Measurements from ENCODE around the gene RSL1D1. TPM values are rescaled to one million over a fixed set of nuclear protein-coding genes. Genes with fewer than 3 reads are reported as not detected.

Gene RSL1D1
- 195 and 198 TPM in 2 replicates for total RNA-seq

- intact Hi-C loops (cut with micrococcal nuclease): loop anchor here (1.0 to 10.0 kb wide), 6 partner anchors 54 to 907 kb away; partner anchors contain the start of genes CLEC16A, DEXI, SNX29 and TXNDC11
Observed at GRCh38 chr16:11851294-11852091, at the start of gene RSL1D1. Gene RSL1D1 (minus strand): TSS chr16:11851542. CDS start chr16:11851512, 30 bp downstream.

- intact Hi-C loops (cut with micrococcal nuclease): no loop called here
Observed at GRCh38 chr16:11901091-11901490, 49.7 kb upstream of the RSL1D1 start.

- intact Hi-C loops (cut with micrococcal nuclease): no loop called here
Observed at GRCh38 chr16:11896486-11897176, 45.3 kb upstream of the RSL1D1 start.

GRCh38 chr16:11893571-11893970, 42.2 kb upstream of the RSL1D1 start:
- intact Hi-C loops (cut with micrococcal nuclease): no loop called here

GRCh38 chr16:11892761-11893160, 41.4 kb upstream of the RSL1D1 start:
- intact Hi-C loops (cut with micrococcal nuclease): no loop called here

GRCh38 chr16:11890231-11890965, 39.1 kb upstream of the RSL1D1 start:
- intact Hi-C loops (cut with micrococcal nuclease): no loop called here

- intact Hi-C loops (cut with micrococcal nuclease): no loop called here
Observed at GRCh38 chr16:11886881-11887280, 35.5 kb upstream of the RSL1D1 start.

- intact Hi-C loops (cut with micrococcal nuclease): no loop called here
Observed at GRCh38 chr16:11884035-11884434, 32.7 kb upstream of the RSL1D1 start.

GRCh38 chr16:11880007-11880406, 28.7 kb upstream of the RSL1D1 start:
- intact Hi-C loops (cut with micrococcal nuclease): no loop called here

- intact Hi-C loops (cut with micrococcal nuclease): no loop called here
Observed at GRCh38 chr16:11877374-11877773, 26.0 kb upstream of the RSL1D1 start.

- intact Hi-C loops (cut with micrococcal nuclease): no loop called here
Observed at GRCh38 chr16:11876306-11876705, 25.0 kb upstream of the RSL1D1 start.

GRCh38 chr16:11875721-11876120, 24.4 kb upstream of the RSL1D1 start:
- intact Hi-C loops (cut with micrococcal nuclease): no loop called here

GRCh38 chr16:11871193-11871592, 19.9 kb upstream of the RSL1D1 start:
- intact Hi-C loops (cut with micrococcal nuclease): no loop called here

- intact Hi-C loops (cut with micrococcal nuclease): no loop called here
Observed at GRCh38 chr16:11870399-11870798, 19.1 kb upstream of the RSL1D1 start.

GRCh38 chr16:11869353-11870228, 18.2 kb upstream of the RSL1D1 start:
- intact Hi-C loops (cut with micrococcal nuclease): no loop called here

- intact Hi-C loops (cut with micrococcal nuclease): no loop called here
Observed at GRCh38 chr16:11868412-11868980, 17.2 kb upstream of the RSL1D1 start.

GRCh38 chr16:11862489-11862888, 11.1 kb upstream of the RSL1D1 start:
- intact Hi-C loops (cut with micrococcal nuclease): no loop called here

GRCh38 chr16:11857161-11857560, 5.8 kb upstream of the RSL1D1 start:
- intact Hi-C loops (cut with micrococcal nuclease): loop anchor here (10.0 kb wide), 1 partner anchor 912 kb away; the partner anchor contains the start of genes CLEC16A and DEXI

- intact Hi-C loops (cut with micrococcal nuclease): loop anchor here (5.0 to 10.0 kb wide), 2 partner anchors 215 to 907 kb away; partner anchors contain the start of genes CLEC16A and DEXI
Observed at GRCh38 chr16:11852092-11852809, 909 bp upstream of the RSL1D1 start.

GRCh38 chr16:11848842-11849241, 2.5 kb downstream of the RSL1D1 start:
- intact Hi-C loops (cut with micrococcal nuclease): no loop called here

Measured in T-helper 2 cell treated with Interferon-gamma antibody and Interleukin-4, amounts not matched to agents 100 ng/mL and 5 ng/mL, for 36 hours (primary cell).